Osteocyte (in vitro differentiated cells): ENCODE data around the gene NKX3-2. TPM values are rescaled to one million over a fixed set of nuclear protein-coding genes. Genes with fewer than 3 reads are reported as not detected.

Experiments used
- DNase-seq: peaks from one replicate; pipeline ENCODE4 v3.0.0; 2021; ENCODE audit warnings: mixed read lengths; ENCODE audit not compliant: unreplicated experiment; ENCODE audit errors: extremely low spot score
- H3K27ac Mint-ChIP-seq: one replicate; pipeline ENCODE4 v1.8.0; 2021; ENCODE audit warnings: mild to moderate bottlenecking, mixed read lengths; ENCODE audit not compliant: unreplicated experiment
- H3K27me3 Mint-ChIP-seq: one replicate; pipeline ENCODE4 v1.8.0; 2021; ENCODE audit warnings: mixed read lengths; ENCODE audit not compliant: unreplicated experiment
- H3K36me3 Mint-ChIP-seq: one replicate; pipeline ENCODE4 v1.8.0; 2021; ENCODE audit warnings: mixed read lengths; ENCODE audit not compliant: unreplicated experiment
- H3K4me1 Mint-ChIP-seq: one replicate; pipeline ENCODE4 v1.8.0; 2021; ENCODE audit warnings: mixed read lengths; ENCODE audit not compliant: unreplicated experiment
- H3K4me3 Mint-ChIP-seq: one replicate; pipeline ENCODE4 v1.8.0; 2021; ENCODE audit warnings: mild to moderate bottlenecking, moderate library complexity, mixed read lengths; ENCODE audit not compliant: unreplicated experiment
- H3K9me3 Mint-ChIP-seq: one replicate; pipeline ENCODE4 v1.8.0; 2021; ENCODE audit warnings: mixed read lengths; ENCODE audit not compliant: unreplicated experiment
- total RNA-seq: library from RNA; stranded (reverse); gene quantifications from 2 replicates; pipeline ENCODE4 v1.2.1, GENCODE V29; 2021
- TF ChIP-seq, protein P1 (sequence below): fragments of 200-600 bp; sonication (generic); IDR thresholded peaks from 2 replicates; pipeline ENCODE4 v1.5.0; 2021; ENCODE audit warnings: antibody characterized with exemption, mild to moderate bottlenecking, moderate library complexity

The NKX3-2 gene
- total RNA-seq, 1 donor from 2014 or later = 2.9 TPM

GRCh38 chr4:13537011-13537831, 7.1 kb downstream of the NKX3-2 start:
- Mint-ChIP-seq H3K27ac (no peak overlapping the region), H3K9me3 (no peaks in the 10 kb centered on the region), H3K36me3 (peaks cover 4% of the 10 kb centered on the region), H3K27me3 (peaks cover 80% of the 10 kb centered on the region), H3K4me3 (no peak overlapping the region), H3K4me1 (peaks cover 9% of the 10 kb centered on the region)
- no peak for DNase-seq
- TF ChIP-seq, protein P1, sequence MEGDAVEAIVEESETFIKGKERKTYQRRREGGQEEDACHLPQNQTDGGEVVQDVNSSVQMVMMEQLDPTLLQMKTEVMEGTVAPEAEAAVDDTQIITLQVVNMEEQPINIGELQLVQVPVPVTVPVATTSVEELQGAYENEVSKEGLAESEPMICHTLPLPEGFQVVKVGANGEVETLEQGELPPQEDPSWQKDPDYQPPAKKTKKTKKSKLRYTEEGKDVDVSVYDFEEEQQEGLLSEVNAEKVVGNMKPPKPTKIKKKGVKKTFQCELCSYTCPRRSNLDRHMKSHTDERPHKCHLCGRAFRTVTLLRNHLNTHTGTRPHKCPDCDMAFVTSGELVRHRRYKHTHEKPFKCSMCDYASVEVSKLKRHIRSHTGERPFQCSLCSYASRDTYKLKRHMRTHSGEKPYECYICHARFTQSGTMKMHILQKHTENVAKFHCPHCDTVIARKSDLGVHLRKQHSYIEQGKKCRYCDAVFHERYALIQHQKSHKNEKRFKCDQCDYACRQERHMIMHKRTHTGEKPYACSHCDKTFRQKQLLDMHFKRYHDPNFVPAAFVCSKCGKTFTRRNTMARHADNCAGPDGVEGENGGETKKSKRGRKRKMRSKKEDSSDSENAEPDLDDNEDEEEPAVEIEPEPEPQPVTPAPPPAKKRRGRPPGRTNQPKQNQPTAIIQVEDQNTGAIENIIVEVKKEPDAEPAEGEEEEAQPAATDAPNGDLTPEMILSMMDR = no peak

- H3K36me3 Mint-ChIP-seq = peaks cover 4% of the 10 kb centered on the region
These were observed 7.7 kb downstream of the NKX3-2 start for GRCh38 chr4:13536607-13537006.

DNA sequence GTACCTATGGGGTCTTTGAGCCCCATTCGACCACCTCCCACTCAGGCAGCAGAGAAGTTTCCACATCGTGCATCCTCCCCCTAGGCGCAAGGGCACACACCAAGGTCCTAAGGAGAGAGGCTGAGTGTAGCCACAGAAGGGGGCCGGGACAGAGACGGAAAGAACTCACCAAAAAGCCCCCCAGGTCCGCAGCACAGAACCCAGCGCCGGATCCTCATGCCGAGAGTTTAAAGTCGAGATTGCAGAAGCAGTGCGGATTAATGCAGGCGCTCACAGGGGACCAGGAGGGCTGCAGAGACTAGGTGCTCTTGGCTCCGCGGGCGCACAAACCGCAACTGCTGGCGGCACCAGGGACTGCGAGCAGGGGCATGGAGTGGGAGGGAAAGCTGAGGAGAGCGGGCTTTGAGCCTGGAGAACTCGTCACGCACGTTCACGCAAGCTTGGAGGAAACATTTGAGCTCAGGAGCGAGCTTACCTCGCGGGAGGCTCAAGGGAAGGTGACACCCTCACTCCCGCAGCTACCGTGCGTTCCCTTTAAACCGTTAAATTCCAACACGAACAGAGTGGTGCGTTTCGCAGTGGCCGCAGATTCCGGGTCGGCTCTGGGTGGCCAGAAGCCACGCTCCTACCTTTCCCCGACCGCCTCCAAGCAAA, 8.5 kb downstream of the NKX3-2 start:
- Mint-ChIP-seq H3K4me3 (no peak overlapping the region), H3K4me1 (peaks cover 6% of the 10 kb centered on the region), H3K9me3 (no peaks in the 10 kb centered on the region), H3K27me3 (peaks cover 81% of the 10 kb centered on the region), H3K36me3 (peaks cover 2% of the 10 kb centered on the region), H3K27ac (no peak overlapping the region)
- TF ChIP-seq, protein P1 = no peak
- peak; percentile 75 for DNase-seq

More at GRCh38 chr4:13536607-13537006, 7.7 kb downstream of the NKX3-2 start:
- peaks cover 6% of the 10 kb centered on the region for H3K4me1 Mint-ChIP-seq
- H3K27me3 Mint-ChIP-seq = peaks cover 81% of the 10 kb centered on the region
- TF ChIP-seq, protein P1 = no peak
- H3K4me3 Mint-ChIP-seq = no peak overlapping the region
- DNase-seq = no peak
- no peak overlapping the region for H3K27ac Mint-ChIP-seq
- H3K9me3 Mint-ChIP-seq = no peaks in the 10 kb centered on the region

GRCh38 chr4:13535118-13535517, 9.2 kb downstream of the NKX3-2 start:
- no peaks in the 10 kb centered on the region for H3K36me3 Mint-ChIP-seq
- DNase-seq = no peak
- H3K4me1 Mint-ChIP-seq = peaks cover 6% of the 10 kb centered on the region
- no peaks in the 10 kb centered on the region for H3K9me3 Mint-ChIP-seq
- H3K27me3 Mint-ChIP-seq = peaks cover 79% of the 10 kb centered on the region
- H3K27ac Mint-ChIP-seq = no peak overlapping the region
- H3K4me3 Mint-ChIP-seq = no peak overlapping the region
- TF ChIP-seq, protein P1 = no peak
